GM21423 (cell line): ENCODE results near the gene SLC25A6.
"Not testable (repeated sequence)": the region's sequence is repeated elsewhere in the genome, so short reads cannot be mapped to it uniquely, and the experiment has no call there.

Experiments
- ATAC-seq: cut with Tn5 transposase; IDR thresholded peaks from one replicate; pipeline ENCODE4 v1.9.1; 2021; ENCODE audit warnings: mild to moderate bottlenecking, moderate library complexity; ENCODE audit not compliant: unreplicated experiment

The SLC25A6 gene

DNA sequence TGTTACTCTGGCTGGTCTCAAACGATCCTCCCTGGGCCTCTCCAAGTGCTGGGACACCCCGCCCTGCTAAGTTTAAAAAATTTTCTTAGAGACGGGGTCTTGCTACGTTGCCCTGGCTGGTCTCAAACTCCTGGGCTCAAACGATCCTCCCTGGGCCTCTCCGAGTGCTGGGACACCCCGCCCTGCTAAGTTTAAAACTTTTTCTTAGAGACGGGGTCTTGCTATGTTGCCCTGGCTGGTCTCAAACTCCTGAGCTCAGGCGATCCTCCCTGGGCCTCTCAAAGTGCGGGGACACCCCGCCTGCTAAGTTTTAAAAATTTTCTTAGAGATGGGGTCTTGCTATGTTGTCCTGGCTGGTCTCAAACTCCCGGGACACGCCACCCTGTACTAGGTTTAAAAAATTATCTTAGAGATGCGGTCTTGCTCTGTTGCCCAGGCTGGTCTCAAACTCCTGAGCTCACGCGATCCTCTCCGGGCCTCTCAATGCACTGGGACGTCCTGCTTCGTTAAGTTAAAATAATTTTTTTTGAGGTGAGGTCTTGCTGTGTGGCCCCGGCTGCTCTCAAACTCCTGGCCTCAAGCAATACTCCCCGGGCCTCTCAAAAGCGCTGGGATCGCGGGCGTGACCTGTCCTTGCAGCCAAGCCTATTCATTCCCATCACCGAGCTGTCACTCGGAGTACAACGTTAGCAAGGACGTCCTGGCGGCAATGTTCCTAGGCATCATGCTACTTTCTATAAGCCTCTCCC, 1.1 kb downstream of the SLC25A6 start:
- no peak for ATAC-seq

- ATAC-seq = no peak
Observed at GRCh38 chrX:1389993-1390285, 2.0 kb downstream of the SLC25A6 start.

GRCh38 chrX:1389181-1389992, 2.5 kb downstream of the SLC25A6 start:
- ATAC-seq = no peak

GRCh38 chrX:1388651-1389050, 3.3 kb downstream of the SLC25A6 start:
- no peak for ATAC-seq

- ATAC-seq = no peak
Observed at GRCh38 chrX:1387141-1387776, 4.7 kb downstream of the SLC25A6 start.

GRCh38 chrX:1386338-1387127, 5.4 kb downstream of the SLC25A6 start:
- ATAC-seq = no peak

GRCh38 chrX:1385253-1386223, 6.4 kb downstream of the SLC25A6 start:
- no peak for ATAC-seq

- ATAC-seq = no peak
Observed at GRCh38 chrX:1384658-1385252, 7.2 kb downstream of the SLC25A6 start.

DNA sequence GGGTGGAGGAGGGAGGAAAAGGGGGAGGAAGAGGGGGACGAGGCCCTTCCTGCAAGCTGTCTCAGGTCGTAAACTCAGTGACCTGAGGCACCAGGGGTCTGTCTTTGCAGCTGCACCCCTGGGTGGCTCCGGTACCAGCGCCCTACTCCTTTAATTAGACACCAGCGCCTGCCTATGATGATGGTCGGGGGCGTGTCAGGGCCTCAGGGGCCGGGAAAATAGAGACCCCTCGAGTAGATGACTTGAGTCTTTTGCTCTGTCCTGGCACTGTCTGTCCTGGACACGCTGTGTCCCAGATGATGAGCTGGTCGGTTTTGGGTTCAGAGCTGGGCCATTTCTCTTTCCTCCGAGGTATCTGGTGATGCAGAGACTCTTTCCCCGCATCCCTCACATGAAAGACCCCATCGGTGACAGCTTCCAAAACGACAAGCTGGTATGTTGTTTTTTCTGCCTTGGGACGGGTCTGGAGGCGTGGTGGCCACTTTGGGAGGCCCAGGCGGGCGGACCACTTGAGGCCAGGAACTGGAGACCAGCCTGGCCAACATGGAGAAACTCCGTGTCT, 11.2 kb downstream of the SLC25A6 start:
- ATAC-seq = no peak

- no peak for ATAC-seq
Observed at GRCh38 chrX:1378306-1378759, 13.6 kb downstream of the SLC25A6 start.

GRCh38 chrX:1368385-1368698, 23.6 kb downstream of the SLC25A6 start:
- ATAC-seq = no peak

- not testable (repeated sequence) for ATAC-seq
Observed at GRCh38 chrX:1366363-1366762, 25.6 kb downstream of the SLC25A6 start.

DNA sequence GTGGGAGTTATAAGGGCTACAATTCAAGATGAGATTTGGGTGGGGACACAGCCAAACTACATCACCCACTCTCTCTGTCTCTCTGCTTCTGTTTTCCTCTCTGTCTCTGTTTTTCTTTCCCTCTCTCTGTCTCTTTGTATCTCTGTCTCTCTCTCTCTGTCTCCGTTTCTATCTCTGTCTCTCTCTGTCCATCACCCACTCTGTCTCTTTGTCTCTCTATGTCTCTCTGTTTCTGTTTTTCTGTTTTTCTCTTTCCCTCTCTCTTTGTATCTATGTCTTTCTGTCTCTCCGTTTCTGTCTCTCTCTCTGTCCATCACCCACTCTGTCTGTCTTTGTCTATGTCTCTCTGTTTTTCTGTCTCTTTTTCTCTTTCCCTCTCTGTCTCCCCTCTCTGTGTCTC, 30.0 kb downstream of the SLC25A6 start:
- ATAC-seq = no peak

- no peak for ATAC-seq
Observed at GRCh38 chrX:1361275-1361674, 30.6 kb downstream of the SLC25A6 start.

DNA sequence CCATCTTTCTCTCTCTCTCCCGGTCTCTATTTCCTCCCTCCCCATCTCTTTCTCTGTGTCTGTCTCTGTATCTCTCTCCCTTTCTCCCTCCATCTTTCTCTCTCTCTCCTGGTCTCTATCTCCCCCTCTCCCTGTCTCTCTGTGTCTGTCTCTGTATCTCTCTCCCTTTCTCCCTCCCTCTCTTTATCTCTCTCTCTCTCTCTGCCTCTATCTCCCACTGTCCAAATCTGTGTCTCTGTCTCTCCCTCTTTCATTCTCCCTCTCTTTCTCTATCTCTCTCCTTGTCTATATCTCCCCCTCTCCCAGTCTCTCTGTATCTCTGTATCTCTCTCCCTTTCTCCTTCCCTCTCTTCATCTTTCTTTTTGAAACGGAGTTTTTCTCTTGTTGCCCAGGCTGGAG, 31.7 kb downstream of the SLC25A6 start:
- no peak for ATAC-seq

- ATAC-seq = no peak
Observed at GRCh38 chrX:1359477-1359873, 32.4 kb downstream of the SLC25A6 start.

DNA sequence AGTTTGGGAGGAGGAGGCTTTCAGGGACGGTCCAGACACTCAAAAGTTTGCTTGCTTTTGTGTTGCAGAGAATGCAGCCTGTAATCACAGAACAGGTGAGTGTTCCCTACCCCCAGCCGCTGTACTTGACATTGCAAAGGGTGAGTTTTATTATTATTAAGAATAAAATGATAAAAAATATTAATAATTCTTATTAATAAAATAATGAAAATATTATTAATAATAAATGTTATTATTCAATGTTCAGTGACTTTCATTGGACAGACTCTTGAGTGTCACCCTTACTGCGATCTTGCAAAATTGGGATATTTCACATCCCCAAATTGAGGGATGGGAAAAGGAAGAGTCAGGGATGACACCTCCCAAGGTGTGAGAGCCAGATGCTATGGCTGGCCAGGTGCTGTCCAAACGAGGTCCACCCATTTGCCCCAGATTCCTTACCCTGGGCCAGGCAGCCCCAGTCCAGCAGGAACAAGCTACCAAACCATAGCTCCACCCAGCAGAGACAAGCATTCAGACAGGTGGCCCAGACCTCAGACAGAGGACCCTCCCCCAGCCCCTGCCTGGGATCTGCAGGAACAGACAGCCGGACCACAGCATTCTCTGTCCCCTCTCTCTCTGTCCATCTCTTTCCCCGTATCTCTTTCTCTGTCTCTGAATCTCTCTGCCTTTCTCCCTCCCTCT, 33.0 kb downstream of the SLC25A6 start:
- no peak for ATAC-seq

DNA sequence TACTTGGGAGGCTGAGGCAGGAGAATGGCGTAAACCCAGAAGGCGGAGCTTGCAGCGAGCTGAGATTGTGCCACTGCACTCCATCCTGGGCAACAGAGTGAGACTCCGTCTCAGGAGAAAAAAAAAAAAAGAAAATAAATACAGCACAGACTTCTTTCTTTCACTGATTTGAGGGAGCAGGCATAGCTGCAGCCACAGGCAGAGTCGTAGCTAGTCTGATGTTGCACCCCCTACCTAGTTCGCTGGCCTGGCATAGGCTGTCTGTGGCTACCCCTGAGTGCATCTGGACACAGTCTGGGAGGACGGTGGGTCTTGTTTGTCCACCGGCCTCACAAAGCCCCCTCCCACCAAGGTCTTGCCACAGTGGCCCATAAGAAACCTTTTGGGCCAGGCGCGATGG, 33.9 kb downstream of the SLC25A6 start:
- no peak for ATAC-seq
